Frontal cortex (tissue), 4 donors: ENCODE measurements around the gene GTF3C4. TPM values are rescaled to one million over a fixed set of nuclear protein-coding genes. Genes with fewer than 3 reads are reported as not detected.
A peak's percentile ranks its signal among the peaks of the same experiment; 100 is the strongest.

Experiments used
- DNase-seq, 2 donors: peaks; one replicate each; pipeline ENCODE4 v3.0.0; 2012; ENCODE audit warnings: low spot score in 2 of 2
- FAIRE-seq: peaks from 2 replicates; lab custom pipeline; 2012; peaks lifted over from hg19 to GRCh38; lab: Jason Lieb, UNC
- total RNA-seq: library from RNA; depleted of rRNA; stranded (reverse); fragments of >200 nt; gene quantifications from one replicate; pipeline ENCODE4 v1.2.3, GENCODE V29; 2014
- donor health status: control.
- donor health status: control.
- donor health status: control.

Gene GTF3C4, protein sequence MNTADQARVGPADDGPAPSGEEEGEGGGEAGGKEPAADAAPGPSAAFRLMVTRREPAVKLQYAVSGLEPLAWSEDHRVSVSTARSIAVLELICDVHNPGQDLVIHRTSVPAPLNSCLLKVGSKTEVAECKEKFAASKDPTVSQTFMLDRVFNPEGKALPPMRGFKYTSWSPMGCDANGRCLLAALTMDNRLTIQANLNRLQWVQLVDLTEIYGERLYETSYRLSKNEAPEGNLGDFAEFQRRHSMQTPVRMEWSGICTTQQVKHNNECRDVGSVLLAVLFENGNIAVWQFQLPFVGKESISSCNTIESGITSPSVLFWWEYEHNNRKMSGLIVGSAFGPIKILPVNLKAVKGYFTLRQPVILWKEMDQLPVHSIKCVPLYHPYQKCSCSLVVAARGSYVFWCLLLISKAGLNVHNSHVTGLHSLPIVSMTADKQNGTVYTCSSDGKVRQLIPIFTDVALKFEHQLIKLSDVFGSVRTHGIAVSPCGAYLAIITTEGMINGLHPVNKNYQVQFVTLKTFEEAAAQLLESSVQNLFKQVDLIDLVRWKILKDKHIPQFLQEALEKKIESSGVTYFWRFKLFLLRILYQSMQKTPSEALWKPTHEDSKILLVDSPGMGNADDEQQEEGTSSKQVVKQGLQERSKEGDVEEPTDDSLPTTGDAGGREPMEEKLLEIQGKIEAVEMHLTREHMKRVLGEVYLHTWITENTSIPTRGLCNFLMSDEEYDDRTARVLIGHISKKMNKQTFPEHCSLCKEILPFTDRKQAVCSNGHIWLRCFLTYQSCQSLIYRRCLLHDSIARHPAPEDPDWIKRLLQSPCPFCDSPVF
- total RNA-seq = 18.3 TPM

DNA sequence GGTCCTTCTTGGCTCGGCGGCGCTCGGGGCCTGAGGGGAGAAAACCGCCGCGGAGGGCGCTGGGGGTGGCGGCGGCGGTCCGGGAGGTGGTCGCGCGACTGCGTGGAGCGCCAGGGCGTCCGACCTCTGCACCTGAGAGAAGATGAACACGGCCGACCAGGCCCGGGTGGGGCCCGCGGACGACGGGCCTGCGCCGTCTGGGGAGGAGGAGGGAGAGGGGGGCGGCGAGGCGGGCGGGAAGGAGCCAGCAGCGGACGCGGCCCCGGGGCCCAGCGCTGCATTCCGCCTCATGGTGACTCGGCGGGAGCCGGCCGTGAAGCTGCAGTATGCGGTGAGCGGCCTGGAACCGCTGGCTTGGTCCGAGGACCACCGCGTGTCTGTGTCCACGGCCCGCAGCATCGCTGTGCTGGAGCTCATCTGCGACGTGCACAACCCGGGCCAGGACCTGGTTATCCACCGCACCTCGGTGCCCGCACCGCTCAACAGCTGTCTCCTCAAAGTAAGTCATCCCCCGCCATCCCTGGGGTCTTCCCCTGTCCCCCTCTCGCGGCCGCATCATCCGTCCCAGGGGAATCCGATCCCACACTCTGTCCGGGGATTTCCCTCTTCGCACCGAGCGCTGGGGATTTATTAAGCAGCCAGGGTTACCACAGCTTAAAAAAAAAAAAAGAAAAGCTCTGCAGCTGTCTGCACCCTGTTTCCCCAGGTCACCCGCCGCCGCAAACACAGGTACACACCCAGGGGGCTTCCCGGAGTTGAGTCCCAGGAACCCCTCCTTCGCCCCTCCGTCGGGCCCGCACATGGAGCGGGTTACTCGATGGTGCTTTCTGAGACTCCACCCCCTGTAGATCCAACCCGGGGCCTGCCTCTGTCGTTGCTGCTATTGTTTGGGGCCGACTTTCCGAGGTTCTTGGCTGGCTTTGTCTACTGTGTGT lies at the start of gene GTF3C4:
Gene GTF3C4, plus strand, starts transcription at position 8 of the 935 bp plus-strand sequence. Its CDS starts 135 bp downstream, at position 143.
- peak in 1 of 2 donors; percentile 87 for DNase-seq
- no peak for FAIRE-seq

DNA sequence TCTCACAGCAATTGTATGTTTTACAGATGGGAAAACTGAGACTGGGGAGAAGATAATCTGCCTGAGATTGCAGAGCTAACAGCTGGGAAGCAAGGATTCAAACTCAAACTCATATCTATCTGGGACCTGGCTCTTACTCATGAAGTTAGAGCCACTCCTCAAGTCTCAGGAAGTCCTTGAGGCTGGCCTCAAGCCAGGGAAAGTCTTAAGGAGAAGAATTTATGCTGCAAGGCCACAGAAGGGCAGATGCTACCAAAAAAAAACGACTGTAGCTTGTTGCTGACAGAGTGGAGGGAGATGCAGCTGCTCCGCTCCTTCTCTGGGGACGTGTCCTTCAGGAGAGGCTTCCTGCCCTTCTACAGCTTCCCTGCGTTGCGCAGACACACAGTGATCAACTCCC lies 48.1 kb upstream of the GTF3C4 start:
- FAIRE-seq (no peak), DNase-seq (no peak)

DNA sequence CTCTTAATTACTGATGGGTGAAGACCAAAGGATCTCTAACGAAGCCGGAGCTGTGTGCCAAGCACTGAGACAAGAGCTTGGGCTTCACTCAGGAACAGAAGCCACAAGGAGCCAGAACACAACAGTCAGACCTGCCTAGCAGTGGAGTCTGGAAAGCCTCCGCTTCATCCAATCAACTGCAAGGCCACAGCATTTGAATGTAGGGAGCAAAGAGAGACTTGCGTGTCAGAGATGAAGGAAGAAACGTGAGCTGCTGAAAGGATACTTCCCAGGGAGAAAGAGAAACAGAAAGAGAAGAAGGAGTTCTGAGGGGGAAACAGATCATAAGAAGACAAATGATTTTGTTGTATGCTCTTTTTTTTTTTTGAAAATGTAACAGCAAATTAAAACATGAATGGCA lies 44.0 kb upstream of the GTF3C4 start:
- no peak for DNase-seq
- FAIRE-seq = no peak

DNA sequence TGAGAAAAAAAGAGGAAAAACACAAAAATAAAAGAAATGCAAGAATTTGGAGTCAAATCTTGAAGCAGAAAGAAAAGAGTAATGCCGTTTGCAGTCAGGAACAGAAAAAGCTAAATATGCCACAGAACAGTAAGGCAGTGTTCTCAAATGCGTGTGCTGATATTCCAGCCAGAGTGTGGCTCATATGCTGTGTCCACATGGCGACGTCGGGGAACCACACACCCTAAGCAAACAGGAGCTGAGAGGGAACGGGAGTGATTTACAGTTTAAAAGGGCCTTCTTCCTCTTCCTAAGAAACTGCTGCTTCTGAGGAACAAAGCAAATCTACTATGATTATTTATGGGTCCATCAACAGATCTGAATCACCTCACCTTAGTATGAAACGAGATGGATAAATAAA lies 43.2 kb upstream of the GTF3C4 start:
- FAIRE-seq = no peak
- no peak for DNase-seq

DNA sequence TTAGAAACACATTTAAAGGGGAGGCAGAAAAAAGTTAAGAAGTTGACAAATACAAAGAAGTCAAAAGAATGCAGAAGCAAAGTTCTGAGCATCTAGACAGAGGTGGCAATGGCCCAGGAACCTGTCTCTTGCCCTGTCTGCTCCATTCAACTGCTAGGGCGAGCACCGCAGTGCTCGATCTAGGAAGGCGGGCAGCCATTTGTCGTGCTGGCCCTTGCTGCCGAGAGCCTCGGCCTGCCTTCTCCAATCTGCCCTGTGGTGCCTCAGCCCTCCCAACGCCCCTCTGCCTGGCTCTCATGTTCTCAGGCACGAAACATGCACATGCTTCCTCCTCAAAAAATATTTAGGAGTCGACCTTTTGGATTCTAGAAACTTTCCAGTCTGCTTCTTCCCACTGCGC lies 42.7 kb upstream of the GTF3C4 start:
- FAIRE-seq (no peak), DNase-seq (no peak)

DNA sequence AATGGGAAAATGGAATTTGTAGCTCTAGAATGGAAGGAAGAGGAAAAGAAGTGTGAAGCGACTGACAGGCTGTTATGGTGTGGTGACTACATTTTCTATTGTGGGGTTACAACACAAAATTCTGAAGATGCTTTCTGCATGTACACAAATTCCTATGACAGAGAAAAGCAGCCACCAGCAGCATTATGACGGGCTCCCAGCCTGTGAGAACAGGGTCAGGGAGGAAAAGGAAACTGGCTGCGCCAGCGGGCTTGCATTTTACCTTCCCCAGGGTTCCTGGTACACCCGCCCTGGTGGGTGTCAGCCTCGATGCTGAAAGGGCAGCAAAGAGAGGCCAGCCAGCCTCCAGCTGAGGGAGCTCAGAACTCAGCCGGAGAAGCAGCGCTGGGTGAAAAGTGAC lies 41.5 kb upstream of the GTF3C4 start:
- no peak for FAIRE-seq
- no peak for DNase-seq

DNA sequence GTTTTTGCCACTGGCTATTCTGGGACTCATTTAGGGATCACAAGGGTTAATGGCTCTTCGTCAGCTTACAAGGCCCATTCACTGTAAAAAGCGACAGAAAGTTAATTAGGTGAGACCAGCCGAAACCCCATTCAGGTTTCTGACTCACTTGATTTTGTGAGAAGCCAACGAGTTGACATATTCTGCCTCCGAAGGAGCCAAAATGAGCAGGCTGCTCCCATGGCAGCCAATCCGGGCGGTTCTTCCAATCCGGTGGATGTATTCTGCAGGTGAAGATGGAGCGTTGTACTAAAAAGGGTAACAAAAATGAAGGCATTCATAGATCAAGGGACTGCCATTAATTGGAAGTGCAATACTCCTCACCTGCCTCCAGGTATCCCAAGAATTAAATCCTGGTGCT lies 40.1 kb upstream of the GTF3C4 start:
- no peak for FAIRE-seq
- no peak for DNase-seq

DNA sequence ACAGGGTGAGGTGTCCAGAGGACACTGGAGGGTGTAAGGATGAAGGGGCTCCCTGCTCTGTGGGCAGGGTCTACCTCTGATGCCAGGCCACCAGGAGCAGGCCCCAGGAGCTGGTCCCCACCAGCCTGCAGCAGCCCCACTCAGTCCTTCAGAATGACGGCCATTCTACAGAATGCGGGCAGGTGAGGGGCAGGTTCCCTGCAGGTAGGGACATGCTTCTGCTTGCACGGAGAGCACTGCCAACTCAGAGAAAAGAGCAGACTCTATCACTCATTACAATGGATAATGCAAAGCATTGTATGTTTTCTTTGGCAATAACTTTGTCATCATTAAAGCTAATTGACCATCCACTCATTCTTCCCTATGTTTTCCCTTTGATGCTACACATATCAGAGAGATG lies 39.5 kb upstream of the GTF3C4 start:
- no peak for DNase-seq
- no peak for FAIRE-seq

DNA sequence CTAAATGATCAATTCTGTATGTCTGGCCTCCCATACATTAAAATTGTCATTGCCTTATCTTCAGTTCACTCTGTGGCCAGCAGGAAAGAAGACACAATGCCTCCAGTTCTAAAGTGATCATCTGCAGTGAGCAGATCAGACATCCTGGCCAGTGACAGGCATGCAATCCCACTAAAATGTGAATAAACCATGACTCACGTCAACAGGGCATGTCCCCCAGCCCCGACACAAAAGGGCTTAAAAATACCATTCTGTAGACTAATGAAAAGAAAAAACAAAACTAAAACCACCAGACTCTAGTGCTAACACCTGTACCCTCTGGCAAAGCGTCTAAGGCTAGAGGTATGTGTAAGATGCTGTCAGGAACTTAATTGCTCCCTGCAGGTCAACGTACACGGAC lies 39.0 kb upstream of the GTF3C4 start:
- DNase-seq (no peak), FAIRE-seq (no peak)

DNA sequence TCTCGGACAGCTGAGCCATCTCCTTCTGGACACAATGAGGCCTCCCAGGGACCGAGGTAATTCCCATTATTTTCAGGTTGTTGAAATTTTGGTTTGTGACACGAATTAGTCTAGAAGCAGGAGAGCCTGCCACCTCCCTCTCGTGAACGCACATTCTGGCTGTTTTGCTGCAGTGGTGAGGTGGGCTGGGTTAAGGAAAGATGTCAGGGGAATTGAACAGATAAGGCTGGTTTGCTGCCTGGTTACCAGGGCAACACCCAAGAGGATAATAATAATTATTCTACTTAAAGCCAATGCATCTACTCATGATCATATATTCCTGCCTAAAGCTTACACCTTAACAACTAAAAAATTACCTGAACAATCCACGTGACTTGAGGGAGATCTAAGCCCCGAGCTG lies 38.6 kb upstream of the GTF3C4 start:
- DNase-seq (no peak), FAIRE-seq (no peak)

DNA sequence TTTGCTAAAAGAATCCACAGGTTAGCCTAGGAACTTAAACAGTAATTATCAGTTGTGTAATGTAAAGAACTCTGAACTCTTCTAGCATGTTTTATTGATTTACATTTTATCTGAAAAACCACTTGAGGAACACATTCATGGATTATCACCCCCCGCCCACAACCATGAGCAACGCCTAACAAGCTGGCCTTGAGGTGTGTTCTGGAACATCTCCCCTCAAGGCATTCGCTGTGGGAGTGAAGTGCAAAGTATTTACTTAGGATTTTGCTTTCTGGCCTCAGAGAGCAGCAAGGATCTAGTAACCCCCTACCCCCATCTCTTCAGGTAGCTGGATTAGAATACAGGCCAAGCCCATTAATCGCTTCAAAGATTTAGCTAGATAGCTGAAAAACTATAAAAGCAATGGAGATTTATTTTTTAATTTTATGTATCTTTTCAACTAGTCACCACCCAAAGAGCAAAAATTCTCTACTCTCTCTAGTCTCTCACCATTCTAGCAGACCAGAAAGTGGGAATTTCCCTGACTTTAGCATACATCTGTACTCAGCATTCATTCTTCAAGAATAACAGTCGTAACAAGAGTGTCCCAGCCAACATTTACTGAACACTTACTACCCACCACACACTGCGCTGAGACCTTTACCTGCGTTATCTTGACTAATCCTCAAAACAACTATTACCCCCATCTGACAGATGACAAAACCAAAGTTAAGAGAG lies 37.7 kb upstream of the GTF3C4 start:
- FAIRE-seq (no peak), DNase-seq (no peak)

DNA sequence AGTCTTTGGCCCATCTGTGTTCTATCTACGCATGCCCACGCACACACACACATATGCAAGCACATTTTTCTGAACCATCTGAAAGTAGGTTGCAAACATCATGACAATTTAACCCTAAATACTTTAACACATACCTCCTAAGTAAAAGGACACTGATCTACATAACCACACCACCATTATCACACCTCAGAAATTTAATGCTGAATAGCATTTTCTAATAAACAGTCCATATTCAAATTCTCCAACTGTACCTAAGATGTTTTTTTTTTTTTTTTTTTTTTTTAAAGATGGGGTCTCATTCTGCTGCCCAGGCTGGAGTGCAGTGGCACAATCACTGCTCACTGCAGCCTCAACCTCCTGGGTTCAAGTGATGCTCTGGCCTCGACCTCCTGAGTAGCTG lies 35.9 kb upstream of the GTF3C4 start:
- no peak for FAIRE-seq
- DNase-seq = no peak

DNA sequence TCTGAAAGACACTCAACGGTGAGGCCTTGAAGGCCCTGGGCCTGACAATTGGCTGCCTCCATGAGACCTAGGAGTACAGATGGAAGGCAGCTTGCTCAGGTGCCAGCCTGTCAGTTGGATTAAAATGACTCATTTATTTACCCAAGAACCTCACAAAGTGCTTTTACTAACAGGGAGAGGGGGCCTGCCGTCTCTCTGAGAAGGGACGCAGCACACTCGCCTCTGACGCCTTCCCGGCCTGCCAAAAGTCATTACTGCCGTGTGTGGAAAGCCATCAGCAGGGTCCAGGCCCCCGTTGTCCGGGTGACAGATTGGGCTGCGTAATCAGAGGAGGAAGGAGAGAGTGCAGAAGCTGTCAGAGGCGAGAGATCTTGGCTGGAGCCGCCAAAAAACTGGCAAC lies 32.9 kb upstream of the GTF3C4 start:
- DNase-seq (no peak), FAIRE-seq (no peak)

DNA sequence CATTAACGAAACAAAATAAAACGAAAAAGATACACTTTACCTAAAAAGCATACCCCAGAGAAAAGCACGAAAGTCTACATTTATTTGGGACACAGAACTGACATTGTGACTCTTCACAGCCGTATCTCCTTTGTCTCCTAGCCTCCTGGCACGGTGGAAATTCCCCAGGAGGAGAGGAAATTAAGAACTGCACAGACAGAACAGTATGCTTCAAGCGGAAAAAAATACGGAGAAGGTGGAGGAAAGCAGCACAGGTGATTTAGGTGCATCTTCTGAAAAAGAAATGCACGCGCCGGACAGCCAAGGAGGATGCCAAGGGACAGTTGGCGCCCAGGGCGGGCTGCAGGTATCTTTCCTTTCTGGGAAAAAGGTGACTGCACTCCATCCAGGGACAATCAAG lies 32.5 kb upstream of the GTF3C4 start:
- FAIRE-seq (no peak), DNase-seq (no peak)

DNA sequence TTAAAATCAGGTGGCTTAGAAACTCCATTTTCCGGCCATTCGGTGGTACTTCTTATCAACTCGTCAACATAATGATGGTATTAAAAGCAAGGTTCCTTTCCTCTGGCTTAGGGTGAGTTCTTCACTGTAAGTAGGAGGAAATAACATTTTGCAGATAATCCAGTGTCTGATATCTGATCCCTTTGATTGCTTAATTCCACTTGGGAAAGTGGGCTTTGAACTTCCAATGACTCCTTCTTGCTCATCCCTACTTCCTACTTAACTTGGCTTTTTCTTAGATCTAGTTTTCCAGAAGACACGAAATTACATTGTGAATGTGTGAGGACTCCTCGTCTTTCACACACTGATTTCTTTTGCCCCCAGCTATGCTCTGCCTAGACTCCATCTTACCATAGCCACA lies 32.0 kb upstream of the GTF3C4 start:
- no peak for FAIRE-seq
- no peak for DNase-seq

DNA sequence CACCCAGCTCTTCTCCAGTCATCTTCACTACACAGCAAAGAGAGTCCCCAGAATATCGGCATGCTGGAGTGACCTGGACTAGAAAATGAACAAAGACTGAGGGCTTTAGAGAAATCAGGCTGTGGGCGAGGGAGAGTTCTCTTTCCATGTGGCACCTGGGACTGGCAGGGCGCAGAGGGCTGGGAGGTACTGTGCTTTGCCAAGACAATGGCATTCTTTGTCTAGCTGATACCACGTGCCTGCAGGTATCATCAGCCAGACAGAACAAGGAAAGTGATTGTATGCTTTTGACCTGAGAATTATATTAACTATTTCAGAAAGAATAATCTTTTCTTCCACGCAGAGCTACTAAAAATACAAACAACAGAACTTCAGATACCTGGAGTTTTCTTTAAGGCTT lies 30.9 kb upstream of the GTF3C4 start:
- FAIRE-seq (no peak), DNase-seq (no peak)

DNA sequence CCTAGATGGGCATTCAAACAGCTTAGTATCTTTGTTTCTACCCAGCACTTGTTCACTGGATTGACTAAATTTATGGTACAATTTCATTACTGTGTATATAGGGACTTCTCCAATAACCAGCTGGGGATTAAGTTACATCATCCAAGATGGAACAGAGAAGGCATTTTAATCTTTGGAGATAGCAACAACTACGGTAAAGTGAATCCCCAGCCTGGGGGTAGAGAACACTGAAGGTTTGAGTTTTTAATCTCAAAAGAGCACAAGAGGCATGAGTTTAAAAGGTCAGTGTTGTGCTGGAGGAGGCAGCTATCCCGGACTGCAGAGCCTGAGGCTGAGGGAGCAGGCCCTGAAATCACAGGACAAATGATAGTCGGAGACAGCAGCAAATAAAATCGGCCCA lies 29.0 kb upstream of the GTF3C4 start:
- FAIRE-seq = no peak

DNA sequence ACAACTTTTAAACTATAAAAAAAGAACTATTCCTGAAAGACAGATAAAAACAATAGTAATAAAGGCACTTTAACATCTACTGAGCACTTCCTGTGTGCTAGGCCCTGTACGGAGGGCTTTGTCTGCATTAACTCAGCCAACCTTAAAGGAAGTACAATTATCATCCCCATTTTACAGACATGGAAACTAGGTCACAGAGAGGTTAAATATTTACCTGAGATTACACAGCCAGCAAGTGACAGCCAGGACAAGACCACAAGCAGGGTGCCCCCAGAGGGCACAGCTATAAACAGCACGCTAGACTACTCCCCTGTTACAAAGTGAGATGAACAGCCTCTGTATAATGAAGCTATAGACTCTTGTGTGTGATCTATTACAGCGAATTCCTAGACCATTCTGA lies 26.0 kb upstream of the GTF3C4 start:
- FAIRE-seq (no peak), DNase-seq (no peak)

More for the DNA sequence above, 29.0 kb upstream of the GTF3C4 start:
- DNase-seq = no peak

DNA sequence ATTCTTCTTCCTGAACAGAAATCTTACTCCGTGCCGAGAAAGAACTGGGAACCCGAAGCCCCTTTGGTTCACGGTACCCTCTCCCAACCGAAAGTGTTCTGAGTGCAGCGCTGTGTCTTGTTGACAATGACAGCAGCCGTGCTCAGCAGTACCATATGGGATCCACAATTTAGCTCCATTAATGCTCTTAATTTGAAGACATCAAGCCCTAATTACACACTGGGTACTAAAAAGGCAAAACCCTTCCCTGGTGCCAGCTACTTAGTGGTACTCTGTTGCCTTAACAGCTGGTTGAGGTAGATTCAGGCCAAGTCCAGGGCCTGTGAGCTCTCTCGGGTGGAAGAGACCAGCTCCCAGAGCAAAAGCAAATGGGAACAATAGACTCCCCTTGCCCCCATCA lies 25.0 kb upstream of the GTF3C4 start:
- DNase-seq = no peak
- FAIRE-seq = no peak

DNA sequence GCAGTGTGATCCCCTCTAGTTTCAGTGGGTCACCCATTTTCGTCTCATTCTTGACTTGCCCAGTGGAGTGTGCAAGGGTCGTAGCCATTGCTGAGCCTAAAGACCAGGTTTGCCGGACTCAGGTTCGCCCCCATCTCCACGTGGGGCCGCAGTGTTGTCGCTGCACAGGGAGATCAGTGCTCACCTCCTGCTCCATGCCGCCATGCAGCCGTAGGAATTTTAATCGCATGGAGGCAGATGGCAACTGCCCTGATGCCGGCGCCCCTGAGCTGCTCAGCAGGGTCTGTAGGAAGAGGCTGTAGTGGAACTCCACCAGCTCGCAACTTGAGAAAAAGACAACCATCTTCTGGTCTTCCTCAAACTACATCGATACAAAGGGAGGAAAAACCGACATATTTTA lies 24.6 kb upstream of the GTF3C4 start:
- DNase-seq = no peak
- no peak for FAIRE-seq
